GM10266 (cell line): ENCODE data around the gene FOLR1.
"Not testable (repeated sequence)": the region's sequence is repeated elsewhere in the genome, so short reads cannot be mapped to it uniquely, and the experiment has no call there.

Experiments
- DNase-seq: peaks from one replicate; pipeline ENCODE4 v3.0.0; 2012; ENCODE audit errors: extremely low spot score
- TF ChIP-seq, protein P1 (sequence below): IDR thresholded peaks from 2 replicates; pipeline ENCODE4 v1.5.1; 2012; ENCODE audit warnings: mild to moderate bottlenecking, low read depth; ENCODE audit not compliant: control insufficient read depth, insufficient read depth; ENCODE audit errors: missing control alignments

The FOLR1 gene

DNA sequence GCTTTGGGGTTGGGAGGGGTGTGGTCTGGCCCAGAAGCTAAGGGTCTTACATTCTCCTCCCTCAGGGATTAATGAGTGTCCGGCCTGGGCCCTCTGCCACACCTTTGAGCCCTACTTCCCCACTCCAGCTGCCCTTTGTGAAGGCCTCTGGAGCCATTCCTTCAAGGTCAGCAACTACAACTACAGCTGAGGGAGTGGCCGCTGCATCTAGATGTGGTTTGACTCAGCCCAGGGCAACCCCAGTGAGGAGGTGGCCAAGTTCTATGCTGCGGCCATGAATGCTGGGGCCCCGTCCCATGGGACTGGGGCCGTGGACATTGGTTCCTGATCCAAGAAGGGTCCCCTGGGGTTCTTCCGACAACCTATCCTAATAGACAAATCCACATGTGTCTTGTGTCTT is 14.3 kb upstream of the FOLR1 start:
- no peak for DNase-seq
- TF ChIP-seq, protein P1, sequence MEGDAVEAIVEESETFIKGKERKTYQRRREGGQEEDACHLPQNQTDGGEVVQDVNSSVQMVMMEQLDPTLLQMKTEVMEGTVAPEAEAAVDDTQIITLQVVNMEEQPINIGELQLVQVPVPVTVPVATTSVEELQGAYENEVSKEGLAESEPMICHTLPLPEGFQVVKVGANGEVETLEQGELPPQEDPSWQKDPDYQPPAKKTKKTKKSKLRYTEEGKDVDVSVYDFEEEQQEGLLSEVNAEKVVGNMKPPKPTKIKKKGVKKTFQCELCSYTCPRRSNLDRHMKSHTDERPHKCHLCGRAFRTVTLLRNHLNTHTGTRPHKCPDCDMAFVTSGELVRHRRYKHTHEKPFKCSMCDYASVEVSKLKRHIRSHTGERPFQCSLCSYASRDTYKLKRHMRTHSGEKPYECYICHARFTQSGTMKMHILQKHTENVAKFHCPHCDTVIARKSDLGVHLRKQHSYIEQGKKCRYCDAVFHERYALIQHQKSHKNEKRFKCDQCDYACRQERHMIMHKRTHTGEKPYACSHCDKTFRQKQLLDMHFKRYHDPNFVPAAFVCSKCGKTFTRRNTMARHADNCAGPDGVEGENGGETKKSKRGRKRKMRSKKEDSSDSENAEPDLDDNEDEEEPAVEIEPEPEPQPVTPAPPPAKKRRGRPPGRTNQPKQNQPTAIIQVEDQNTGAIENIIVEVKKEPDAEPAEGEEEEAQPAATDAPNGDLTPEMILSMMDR: no peak

DNA sequence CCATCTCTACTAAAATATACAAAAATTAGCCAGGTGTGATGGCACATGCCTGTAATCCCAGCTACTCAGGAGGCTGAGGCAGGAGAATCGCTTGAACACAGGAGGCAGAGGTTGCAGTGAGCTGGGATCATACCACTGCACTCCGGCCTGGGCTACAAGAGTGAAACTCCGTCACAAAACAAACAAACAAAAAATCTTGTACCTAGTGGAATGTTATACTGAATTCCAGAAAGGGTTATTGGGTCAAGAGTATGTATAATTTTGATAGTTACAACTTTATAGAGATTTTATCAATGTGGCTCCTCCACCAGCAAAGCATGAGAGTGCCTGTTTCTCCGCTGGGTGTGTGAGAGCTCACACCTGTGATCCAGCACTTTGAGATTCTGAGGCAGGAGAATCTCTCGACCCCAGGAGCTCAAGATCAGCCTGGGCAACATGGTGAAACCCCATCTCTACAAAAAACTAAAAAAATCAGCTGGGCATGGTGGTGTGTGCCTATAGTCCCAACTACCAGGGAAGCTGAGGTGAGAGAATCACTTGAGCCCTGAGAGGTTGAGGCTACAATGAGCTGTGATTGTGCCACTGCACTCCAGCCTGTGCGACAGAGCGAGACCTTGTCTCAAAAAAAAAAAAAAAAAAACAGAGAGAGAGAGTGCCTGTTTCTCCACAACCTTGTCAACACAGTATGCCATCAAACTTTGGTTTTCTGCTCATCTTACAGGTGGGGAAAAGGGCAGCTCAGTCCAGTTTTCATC is 12.7 kb upstream of the FOLR1 start:
- no peak for DNase-seq
- TF ChIP-seq, protein P1: no peak

DNA sequence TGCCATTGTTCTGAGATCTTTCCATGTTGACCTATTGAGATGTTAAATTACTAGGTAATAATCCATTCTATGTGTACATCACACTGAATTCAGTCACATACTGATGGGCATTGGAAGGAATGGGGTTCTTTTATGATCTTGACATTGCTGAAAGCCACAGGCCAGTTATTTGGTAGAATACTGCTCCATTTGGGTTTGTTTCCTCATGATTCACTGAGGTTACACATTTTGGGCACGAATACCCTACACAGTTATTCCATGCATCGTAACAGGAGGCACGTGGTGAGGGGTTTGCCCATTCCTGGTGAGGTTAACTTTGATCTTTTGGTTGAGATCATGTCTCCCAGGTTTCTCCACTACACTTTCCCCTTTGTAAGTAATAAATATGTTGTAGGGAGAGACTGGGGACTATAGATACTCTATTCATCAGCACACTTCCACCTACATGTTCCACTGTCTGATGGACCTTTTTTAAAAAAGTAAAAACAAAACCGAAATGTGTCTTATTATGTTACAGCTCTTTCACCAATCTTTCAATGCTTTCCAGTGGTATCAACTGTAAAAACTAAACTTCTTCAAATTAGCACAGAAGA is 12.0 kb upstream of the FOLR1 start:
- TF ChIP-seq, protein P1: no peak
- DNase-seq: no peak

DNA sequence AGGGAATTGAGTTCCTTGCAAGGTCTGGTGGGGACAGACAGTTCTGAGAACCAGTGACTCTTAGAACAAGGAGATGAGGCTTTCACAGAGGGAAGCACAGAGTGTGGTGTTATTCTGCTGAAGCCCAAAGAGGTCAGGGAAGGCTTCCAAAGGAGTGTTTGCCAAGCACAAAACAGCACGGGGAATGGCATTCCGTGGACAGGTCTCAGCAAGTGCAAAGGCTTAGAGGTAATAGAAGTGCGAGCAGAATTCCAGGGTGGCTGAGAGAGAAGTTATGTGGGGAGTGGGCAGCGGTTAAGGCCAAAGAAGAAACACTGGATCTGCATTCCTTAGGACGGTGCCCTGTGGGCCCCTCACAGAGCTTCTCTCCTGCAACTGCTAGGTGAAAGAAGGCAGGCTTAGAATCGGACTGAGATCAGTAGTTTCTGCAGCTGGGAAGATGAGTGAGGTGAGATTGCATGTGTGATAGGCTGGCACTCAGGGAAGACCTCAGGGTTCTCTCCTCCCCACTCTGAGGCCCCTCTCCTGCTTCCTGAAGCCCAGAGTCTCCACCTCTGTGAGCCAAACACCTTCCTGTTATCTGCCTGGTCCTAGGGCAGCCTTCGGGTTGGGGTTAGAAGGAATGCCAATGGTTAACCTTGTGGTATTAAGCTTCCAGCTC is 10.9 kb upstream of the FOLR1 start:
- not testable (repeated sequence) for DNase-seq

DNA sequence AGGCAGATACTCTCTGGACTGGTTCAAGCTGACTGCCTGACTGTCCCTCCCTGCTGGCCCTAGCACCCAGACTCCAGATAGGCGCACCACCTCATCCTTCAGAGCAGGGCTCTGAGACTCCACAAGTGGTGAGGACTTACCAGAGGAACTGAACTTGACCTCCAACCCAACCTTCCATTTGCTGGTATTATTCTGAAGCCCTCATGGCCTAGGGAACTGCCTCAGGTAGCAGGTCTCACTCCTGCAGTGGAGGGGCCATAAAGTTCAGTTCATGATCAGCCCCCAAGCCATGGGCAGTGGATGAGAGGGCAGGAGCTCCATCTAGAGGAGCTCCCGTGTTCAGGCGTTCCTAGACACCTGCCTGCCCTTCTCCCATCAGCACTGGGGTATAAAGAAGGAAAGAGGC is 10.4 kb upstream of the FOLR1 start:
- not testable (repeated sequence) for DNase-seq

DNA sequence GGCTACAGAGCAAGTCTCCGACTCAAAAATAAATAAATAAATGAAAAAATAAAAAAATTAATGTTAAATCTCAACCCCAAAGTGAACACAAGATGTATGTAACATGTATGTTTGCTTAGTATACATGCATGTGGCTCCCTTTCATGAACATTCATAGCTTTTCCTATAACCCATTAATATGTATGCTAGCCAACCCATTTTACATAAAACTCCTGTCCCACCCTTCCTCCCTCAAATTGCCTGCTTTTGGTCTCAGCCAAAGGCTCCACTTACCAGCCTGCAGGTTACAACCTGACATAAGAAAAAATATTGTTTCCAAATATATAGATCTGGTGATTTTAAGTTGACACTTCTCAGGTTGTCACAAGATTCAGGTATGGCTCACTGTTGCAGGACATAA is 3.7 kb upstream of the FOLR1 start:
- TF ChIP-seq, protein P1: no peak
- no peak for DNase-seq

More for the DNA sequence above, 10.4 kb upstream of the FOLR1 start:
- TF ChIP-seq, protein P1: peak; percentile 14

DNA sequence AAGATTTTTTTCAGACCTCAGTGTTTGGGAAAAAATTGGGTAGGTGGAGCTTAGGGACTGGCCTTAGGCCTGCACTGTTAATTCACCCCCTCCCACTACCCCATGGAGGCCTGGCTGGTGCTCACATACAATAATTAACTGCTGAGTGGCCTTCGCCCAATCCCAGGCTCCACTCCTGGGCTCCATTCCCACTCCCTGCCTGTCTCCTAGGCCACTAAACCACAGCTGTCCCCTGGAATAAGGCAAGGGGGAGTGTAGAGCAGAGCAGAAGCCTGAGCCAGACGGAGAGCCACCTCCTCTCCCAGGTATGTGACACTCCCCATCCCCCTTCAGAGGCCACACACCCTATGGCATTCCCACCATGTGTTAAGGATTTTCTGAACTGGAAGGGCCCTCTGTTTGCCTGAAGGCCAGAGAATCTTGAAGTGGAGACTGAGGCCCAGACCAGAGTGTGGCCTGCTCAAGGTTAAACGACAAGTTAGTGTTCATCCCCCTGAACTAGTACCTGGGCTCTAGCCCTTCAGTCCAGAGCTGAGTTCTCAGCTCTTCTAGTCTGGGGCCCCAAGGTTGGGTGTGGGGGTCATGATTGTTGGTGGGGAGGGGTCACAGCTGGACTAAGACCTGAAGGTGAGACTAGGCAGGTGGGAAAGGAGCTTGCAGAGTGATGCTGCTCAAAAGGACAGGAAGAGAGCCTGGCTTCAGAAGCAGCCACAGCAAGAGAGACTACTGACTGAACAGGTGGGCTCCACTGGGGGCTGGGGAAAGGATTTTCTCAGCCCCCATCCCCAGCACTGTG is 2.3 kb upstream of the FOLR1 start:
- no peak for DNase-seq
- TF ChIP-seq, protein P1: no peak
